H1 (cell line): Measurements from ENCODE around the gene ZDHHC5. TPM values are rescaled to one million over a fixed set of nuclear protein-coding genes. Genes with fewer than 3 reads are reported as not detected.

ENCODE experiments used
- CTCF ChIA-PET: fragments of 300-600 bp; sonication (Branson Sonifier 250); formaldehyde crosslinking; loops from one replicate; lab custom pipeline; 2021; ENCODE audit not compliant: partially characterized antibody; lab: Charles Lee
- POLR2A ChIA-PET: fragments of 300-600 bp; sonication (Branson Sonifier 250); formaldehyde crosslinking; loops from one replicate; lab custom pipeline; 2021; ENCODE audit warnings: inconsistent platforms; ENCODE audit not compliant: partially characterized antibody; lab: Charles Lee
- DNase-seq, 2 experiments: peaks; one replicate each; pipeline versions ENCODE4 v3.0.0 to v3.0.0-alpha.2; 2010 to 2022; ENCODE audit warnings: low spot score in 2 of 2, low read depth in 1 of 2, mixed read lengths in 1 of 2
- FAIRE-seq: peaks from 2 replicates; lab custom pipeline; 2011; peaks lifted over from hg19 to GRCh38; lab: Jason Lieb, UNC
- H2AFZ ChIP-seq: 2 replicates; pipeline ENCODE4 v1.8.1; 2012; ENCODE audit warnings: low read length, inconsistent platforms
- H2AK5ac ChIP-seq: 2 replicates; pipeline ENCODE4 v1.6.1; 2013; ENCODE audit warnings: low read depth, low read length
- H2BK120ac ChIP-seq: replicated peaks from 2 replicates; pipeline ENCODE3; 2013; ENCODE audit warnings: low read depth, low read length, inconsistent platforms
- H2BK12ac ChIP-seq: 2 replicates; pipeline ENCODE4 v1.6.1; 2013; ENCODE audit warnings: low read depth, low read length
- H2BK15ac ChIP-seq: 2 replicates; pipeline ENCODE4 v1.6.1; 2013; ENCODE audit warnings: low read length
- H2BK20ac ChIP-seq: 2 replicates; pipeline ENCODE4 v1.6.1; 2013; ENCODE audit warnings: low read length
- H2BK5ac ChIP-seq: 2 replicates; pipeline ENCODE4 v1.6.1; 2013; ENCODE audit warnings: low read depth, low read length
- H3K14ac ChIP-seq: 2 replicates; pipeline ENCODE4 v1.6.1; 2013; ENCODE audit warnings: inconsistent platforms; ENCODE audit not compliant: insufficient read length
- H3K18ac ChIP-seq: 2 replicates; pipeline ENCODE4 v1.6.1; 2013; ENCODE audit warnings: low read length; ENCODE audit errors: extremely low read depth
- H3K23ac ChIP-seq: 2 replicates; pipeline ENCODE4 v1.6.1; 2013; ENCODE audit warnings: inconsistent platforms; ENCODE audit not compliant: insufficient read length
- H3K23me2 ChIP-seq: 2 replicates; pipeline ENCODE4 v1.6.1; 2013; ENCODE audit warnings: low read depth, low read length
- H3K27ac ChIP-seq: 2 replicates; pipeline ENCODE4 v1.6.1; 2011; ENCODE audit warnings: low read depth, low read length, inconsistent platforms
- H3K27me3 ChIP-seq, 4 experiments: replicated peaks in 1 of 4; 1 replicate in 1 of 4; 2 replicates in 3 of 4; pipeline versions ENCODE4 v1.6.1 to v1.8.1; 2011 to 2013; ENCODE audit warnings: low read length in 3 of 4, mild to moderate bottlenecking in 3 of 4, inconsistent platforms in 2 of 4, mixed read lengths in 2 of 4, moderate library complexity in 1 of 4; ENCODE audit not compliant: control insufficient read depth in 3 of 4, insufficient read depth in 3 of 4; ENCODE audit errors: extremely low read depth in 1 of 4
- H3K36me3 ChIP-seq, 4 experiments: 2 replicates each; pipeline versions ENCODE4 v1.6.1 to v1.8.1; 2011 to 2013; ENCODE audit warnings: mild to moderate bottlenecking in 4 of 4, low read length in 3 of 4, moderate library complexity in 2 of 4, control low read depth in 1 of 4, inconsistent platforms in 1 of 4; ENCODE audit not compliant: insufficient read depth in 4 of 4, control insufficient read depth in 2 of 4
- H3K4ac ChIP-seq: replicated peaks from 2 replicates; pipeline ENCODE3; 2013; ENCODE audit warnings: low read length, low read depth, mixed read lengths, inconsistent platforms; ENCODE audit not compliant: insufficient read length
- H3K4me1 ChIP-seq, 4 experiments: replicated peaks in 1 of 4; 1 replicate in 1 of 4; 2 replicates in 3 of 4; pipeline versions ENCODE4 v1.6.1 to v1.8.1; 2011 to 2013; ENCODE audit warnings: low read length in 3 of 4, inconsistent platforms in 2 of 4, mixed read lengths in 1 of 4; ENCODE audit not compliant: insufficient read depth in 4 of 4, control insufficient read depth in 3 of 4
- H3K4me2 ChIP-seq, 2 experiments: 2 replicates each; pipeline versions ENCODE4 v1.6.1 to v1.8.1; 2011 to 2013; ENCODE audit warnings: low read depth in 2 of 2, low read length in 2 of 2, control low read depth in 1 of 2, inconsistent platforms in 1 of 2, mild to moderate bottlenecking in 1 of 2; ENCODE audit not compliant: insufficient read depth in 1 of 2
- H3K4me3 ChIP-seq, 4 experiments: fragments of 200-600, 300-600 bp in 1 of 4; sonication (generic), shearing (Covaris generic), sonication (Bioruptor Twin) in 1 of 4; 2 replicates each; pipeline versions ENCODE4 v1.5.1 to v1.8.1; 2011 to 2016; ENCODE audit warnings: low read length in 4 of 4, low read depth in 3 of 4, control low read depth in 2 of 4, inconsistent platforms in 2 of 4, mild to moderate bottlenecking in 2 of 4, mixed read lengths in 1 of 4, moderate library complexity in 1 of 4; ENCODE audit not compliant: insufficient read depth in 2 of 4; ENCODE audit errors: extremely low read depth in 1 of 4
- H3K56ac ChIP-seq: replicated peaks from 2 replicates; pipeline ENCODE3; 2013; ENCODE audit warnings: low read depth, mild to moderate bottlenecking, mixed read lengths, low read length, inconsistent platforms; ENCODE audit not compliant: insufficient read length
- H3K79me1 ChIP-seq: 2 replicates; pipeline ENCODE4 v1.6.1; 2013; ENCODE audit warnings: low read depth, low read length, control low read depth
- H3K79me2 ChIP-seq, 2 experiments: 2 replicates each; pipeline versions ENCODE4 v1.6.1 to v1.8.1; 2012 to 2013; ENCODE audit warnings: low read length in 2 of 2, mild to moderate bottlenecking in 2 of 2, inconsistent platforms in 1 of 2; ENCODE audit not compliant: insufficient read depth in 2 of 2, control insufficient read depth in 1 of 2
- H3K9ac ChIP-seq, 4 experiments: replicated peaks in 1 of 4; 1 replicate in 1 of 4; 2 replicates in 3 of 4; pipeline versions ENCODE4 v1.6.1 to v1.8.1; 2011 to 2013; ENCODE audit warnings: low read depth in 3 of 4, low read length in 3 of 4, control low read depth in 2 of 4, mild to moderate bottlenecking in 2 of 4, moderate library complexity in 2 of 4, inconsistent platforms in 1 of 4; ENCODE audit errors: extremely low read depth in 1 of 4
- H3K9me3 ChIP-seq, 2 experiments: 2 replicates each; pipeline versions ENCODE4 v1.6.1 to v1.8.1; 2012 to 2013; ENCODE audit warnings: mild to moderate bottlenecking in 2 of 2, moderate library complexity in 2 of 2, control low read depth in 1 of 2, inconsistent platforms in 1 of 2, low read depth in 1 of 2, low read length in 1 of 2, mixed read lengths in 1 of 2; ENCODE audit not compliant: insufficient read depth in 2 of 2
- H4K20me1 ChIP-seq, 2 experiments: replicated peaks in 1 of 2; 2 replicates each; pipeline versions ENCODE3 to v1.8.1; 2011 to 2013; ENCODE audit warnings: inconsistent platforms in 2 of 2, low read length in 2 of 2, mild to moderate bottlenecking in 1 of 2; ENCODE audit not compliant: insufficient read depth in 2 of 2, control insufficient read depth in 1 of 2
- H4K5ac ChIP-seq: 2 replicates; pipeline ENCODE4 v1.6.1; 2013; ENCODE audit warnings: low read length, low read depth, mixed read lengths, inconsistent platforms; ENCODE audit not compliant: insufficient read length
- H4K8ac ChIP-seq: 2 replicates; pipeline ENCODE4 v1.8.0; 2013; ENCODE audit warnings: mild to moderate bottlenecking, moderate library complexity, low read length, inconsistent platforms; ENCODE audit not compliant: insufficient read depth; ENCODE audit errors: extremely low read depth
- H4K91ac ChIP-seq: replicated peaks from 2 replicates; pipeline ENCODE3; 2013; ENCODE audit warnings: low read length, mixed read lengths, inconsistent platforms; ENCODE audit not compliant: insufficient read length
- POLR2A ChIP-seq, 2 experiments: IDR thresholded peaks; 1 replicate in 1 of 2; 2 replicates in 1 of 2; pipeline ENCODE4 v1.6.1; 2011; ENCODE audit warnings: low read depth in 2 of 2, low read length in 2 of 2, mild to moderate bottlenecking in 2 of 2; ENCODE audit errors: control extremely low read depth in 1 of 2
- RBBP5 ChIP-seq: IDR thresholded peaks from 2 replicates; pipeline ENCODE4 v1.7.1; 2012; ENCODE audit warnings: low read depth, mild to moderate bottlenecking, inconsistent platforms, low read length, moderate library complexity, borderline replicate concordance
- WGBS, 2 experiments: shearing (Covaris generic) in 1 of 2; methylation state at CpG; one replicate each; pipeline versions ENCODE4 v1.1.6 to v1.1.7; 2013 to 2015; ENCODE audit warnings: low lambda C conversion rate in 2 of 2, mixed read lengths in 2 of 2, inconsistent platforms in 1 of 2, low coverage in 1 of 2, missing lambda C conversion rate in 1 of 2; ENCODE audit not compliant: insufficient replicate concordance in 2 of 2, insufficient coverage in 1 of 2, insufficient read length in 1 of 2; ENCODE audit errors: extremely low coverage in 1 of 2, missing lambda C conversion rate in 1 of 2; 5-methylcytosine and 5-hydroxymethylcytosine counted together
- polyA plus RNA-seq, 7 experiments: library from polyadenylated mRNA; depleted of rRNA in 3 of 7; stranded (reverse) in 5 of 7; unstranded in 2 of 7; fragments of >200 nt in 5 of 7; fragments of 200-250 nt in 2 of 7; gene quantifications; 1 replicate in 5 of 7; 2 replicates in 1 of 7; 4 replicates in 1 of 7; pipeline versions ENCODE4 v1.2.1 to v1.2.3, GENCODE V29; 2011 to 2013; ENCODE audit warnings: missing spikeins in 2 of 7, mixed read lengths in 2 of 7
- total RNA-seq: library from RNA; stranded (reverse); fragmentation: NEBNext Ultra II Directional; extraction: Animal tissue kit (Norgen Biotek cat#: 25700); gene quantifications from 2 replicates; pipeline ENCODE4 v1.2.1, GENCODE V29; 2021

The ZDHHC5 gene
- total and polyA plus RNA-seq, 2 of the 8 experiments (the other 6 are each of a cell fraction or from before 2014, with no cell fraction given): 40.0 to 56.3 TPM

DNA sequence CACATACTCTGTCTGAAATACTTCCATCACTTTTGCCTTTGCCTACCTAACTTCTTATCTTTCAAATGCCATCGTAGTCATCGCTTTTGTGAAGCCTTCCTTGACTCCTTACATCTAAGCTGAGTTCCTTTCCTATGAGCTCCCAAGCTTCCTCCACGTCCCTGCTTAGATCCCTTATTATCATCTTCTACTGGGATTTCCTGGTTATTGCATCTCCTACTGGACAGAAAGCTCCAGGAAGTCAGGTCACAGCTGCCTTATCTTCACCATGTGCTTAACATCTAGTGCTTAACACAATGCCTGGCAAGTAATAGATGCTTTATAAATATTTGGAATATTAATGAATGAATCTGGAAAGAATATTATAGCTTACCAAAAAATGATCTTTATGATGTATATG, 24.1 kb upstream of the ZDHHC5 start:
- Histone ChIP-seq H3K4me3 (0 out of 8 replicates have a peak overlapping the region, but pooled peaks of 1 of the 4 experiments have one; percentile 5), H3K27me3 (no peaks in the 10 kb centered on the region), H3K4ac (no peak overlapping the region), H2BK20ac (no peak overlapping the region), H2BK12ac (no peak overlapping the region), H2BK15ac (no peak overlapping the region), H3K36me3 (peaks cover 9 to 29% (median 13%) of the 10 kb centered on the region in 4 experiments; a peak in 6 of 8 replicates), H4K8ac (no peak overlapping the region), H2AK5ac (no peak overlapping the region), H3K56ac (no peak overlapping the region), H2BK5ac (0 out of 2 replicates have a peak overlapping the region, but pooled peaks have one; percentile 32), H3K27ac (no peak overlapping the region), H3K18ac (0 out of 2 replicates have a peak overlapping the region, but pooled peaks have one; percentile 21), H3K23me2 (peaks cover 27% of the 10 kb centered on the region), H3K4me2 (peak overlapping the region in 1 of 2 experiments; percentile 18; a peak in 1 of 4 replicates), H3K14ac (no peak overlapping the region), H3K9ac (no peak overlapping the region), H3K9me3 (no peaks in the 10 kb centered on the region), H3K4me1 (peaks cover 32 to 62% (median 41%) of the 10 kb centered on the region in 4 experiments), H2AFZ (no peak overlapping the region), H4K5ac (no peak overlapping the region), H2BK120ac (no peak overlapping the region), H4K20me1 (peaks cover 29 to 48% of the 10 kb centered on the region in 2 experiments), H3K79me2 (peaks cover 0 to 33% of the 10 kb centered on the region in 2 experiments; a peak in 2 of 4 replicates), H4K91ac (no peak overlapping the region), H3K23ac (no peak overlapping the region), H3K79me1 (peaks cover 10% of the 10 kb centered on the region; the same call in 1 of the 2 replicates)
- WGBS, 2 experiments: 82% methylated on average over 3 of the region's 3 CpGs; no CpG with 5 or more reads in 1 of the 2 experiments
- POLR2A ChIA-PET: interaction anchor here (0.6 to 29.6 kb wide), 24 partner anchors 10 to 221 kb away, joined by 3 to 1546 read pairs (median 6); partner anchors contain the start of genes CLP1, SERPING1, SLC43A1 and SMTNL1
- TF ChIP-seq RBBP5: no peak
- TF ChIP-seq POLR2A (IDR thresholded peaks at IDR 0.05; ENCODE audit: control extremely low read depth in 1 of 2, low read depth in 2 of 2, low read length in 2 of 2): peak in 1 of 2 experiments; percentile 20; a peak in 2 of 3 replicates
- FAIRE-seq (no peak), DNase-seq (no peak)
- CTCF ChIA-PET: interaction anchor here (0.8 to 14.3 kb wide), 37 partner anchors 9 to 306 kb away, joined by 3 to 357 read pairs (median 6); partner anchors contain the start of genes P2RX3, SERPING1, SMTNL1 and TIMM10
